ENCODE results near the gene PDIA5. TPM values are rescaled to one million over a fixed set of nuclear protein-coding genes. Genes with fewer than 3 reads are reported as not detected.

PDIA5 gene
- total RNA-seq, 1 donor from 2014 or later: 96.3 TPM

DNA sequence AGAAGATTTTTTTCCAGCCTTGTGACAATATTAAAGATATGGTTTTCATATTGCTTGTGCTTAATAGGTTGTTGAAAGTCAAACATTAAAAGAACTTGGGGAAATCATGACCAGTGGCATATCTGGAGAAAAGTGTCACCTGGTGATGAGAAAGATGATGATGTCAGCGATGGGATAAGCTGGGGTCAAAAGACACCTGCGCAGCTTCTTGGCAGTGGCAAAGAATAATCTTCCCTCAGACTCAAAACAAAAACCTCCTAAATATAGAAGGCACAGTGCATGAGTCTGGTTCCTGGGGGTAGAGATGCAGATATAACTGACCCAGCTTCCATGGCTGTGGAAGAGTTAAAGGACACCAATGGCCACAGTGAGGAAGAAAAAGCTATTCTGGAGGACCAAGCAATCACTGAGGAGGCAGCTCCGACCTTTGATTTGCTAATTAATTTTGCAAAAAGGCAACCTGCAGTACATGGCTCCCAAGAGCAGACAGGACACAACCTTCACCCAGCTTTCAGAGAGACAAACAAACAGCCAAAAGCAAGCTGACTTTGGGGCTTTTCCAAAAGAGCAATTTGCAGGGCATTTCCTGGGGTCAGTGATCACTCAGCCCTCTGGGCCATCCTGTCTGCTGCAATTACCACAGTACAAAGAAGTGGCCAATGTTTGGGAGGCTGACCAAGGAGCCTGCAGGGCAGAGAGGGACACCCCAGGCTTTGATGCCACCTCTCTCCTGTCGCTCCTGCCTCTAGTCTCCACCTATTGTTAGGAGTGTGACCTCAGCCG lies 21.7 kb upstream of the PDIA5 start:
- peak; percentile 32 for DNase-seq

DNA sequence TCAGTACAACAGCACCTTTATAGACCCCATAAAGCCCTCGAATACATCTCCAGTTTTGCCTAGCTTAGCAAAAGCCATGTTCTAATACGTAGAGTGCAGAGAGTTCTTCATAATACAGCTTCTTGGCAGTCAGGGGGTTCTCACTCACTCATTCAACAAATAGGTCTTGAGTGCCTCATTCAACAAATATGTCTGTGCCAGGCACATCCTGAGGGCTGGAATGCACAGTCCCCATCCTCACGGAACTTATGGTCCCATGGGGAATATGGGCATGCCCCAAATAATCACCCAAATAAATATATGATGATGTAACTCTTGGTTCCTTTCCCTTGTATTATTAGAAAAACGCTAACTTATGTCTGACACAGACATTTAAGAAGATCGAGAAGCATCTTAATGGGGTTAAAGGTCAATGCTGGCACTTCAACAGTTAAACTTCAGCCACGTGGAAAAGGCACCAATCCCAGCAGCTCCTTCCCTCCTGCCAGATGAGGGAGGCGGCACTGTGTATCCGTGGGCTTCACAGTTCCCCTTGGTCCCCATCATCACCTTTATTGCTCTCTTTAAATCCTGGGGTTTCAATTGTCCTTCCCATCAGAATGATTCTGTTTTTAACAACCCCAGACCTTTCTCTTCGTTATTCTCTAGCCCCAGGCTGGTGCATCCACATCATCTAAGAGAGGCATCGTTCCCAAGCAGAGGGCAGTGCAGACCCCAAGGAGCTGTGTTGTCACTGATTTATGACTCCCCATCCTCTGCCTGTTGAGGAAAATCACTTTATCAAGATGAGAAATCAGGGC lies 20.4 kb upstream of the PDIA5 start:
- peak; percentile 8 for DNase-seq

DNA sequence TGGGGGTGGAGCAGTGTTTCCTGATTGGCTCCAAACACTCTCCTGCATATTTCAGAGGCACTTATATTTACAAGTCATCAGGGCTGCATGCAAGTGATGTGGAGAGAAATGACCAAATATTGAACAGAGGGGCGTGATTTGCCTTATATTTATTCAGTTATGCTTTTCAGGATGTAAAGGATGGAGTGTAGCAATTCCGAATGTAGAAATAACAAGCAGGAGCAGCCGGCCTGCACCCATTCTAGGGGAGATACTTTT lies 19.8 kb upstream of the PDIA5 start:
- DNase-seq: no peak

GRCh38 chr3:123048480-123049237 lies 18.2 kb upstream of the PDIA5 start:
- DNase-seq: peak; percentile 28

- no peak for DNase-seq
Measured at GRCh38 chr3:123050666-123051065, 16.2 kb upstream of the PDIA5 start.

DNA sequence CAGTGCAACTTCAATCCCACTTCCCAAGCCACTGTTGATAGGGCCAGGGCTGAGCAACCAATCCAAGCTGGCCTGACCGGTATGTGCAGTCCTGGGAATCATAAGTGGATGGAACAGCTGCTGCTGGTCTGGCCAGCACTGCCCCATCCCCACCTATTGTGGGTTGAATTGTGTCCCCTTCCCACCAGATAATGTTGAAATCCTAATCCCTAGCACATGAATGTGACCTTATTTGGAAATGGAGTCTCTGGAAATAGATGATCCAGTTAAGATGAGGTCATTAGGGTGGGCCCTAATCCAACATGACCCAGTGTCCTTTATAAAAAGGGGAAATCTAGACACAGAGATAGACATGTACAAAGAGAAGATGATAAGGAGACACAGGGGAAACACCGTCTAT lies 13.7 kb upstream of the PDIA5 start:
- DNase-seq: no peak

GRCh38 chr3:123054109-123054778 lies 12.6 kb upstream of the PDIA5 start:
- no peak for DNase-seq

GRCh38 chr3:123054931-123055330 lies 11.9 kb upstream of the PDIA5 start:
- DNase-seq: no peak

DNA sequence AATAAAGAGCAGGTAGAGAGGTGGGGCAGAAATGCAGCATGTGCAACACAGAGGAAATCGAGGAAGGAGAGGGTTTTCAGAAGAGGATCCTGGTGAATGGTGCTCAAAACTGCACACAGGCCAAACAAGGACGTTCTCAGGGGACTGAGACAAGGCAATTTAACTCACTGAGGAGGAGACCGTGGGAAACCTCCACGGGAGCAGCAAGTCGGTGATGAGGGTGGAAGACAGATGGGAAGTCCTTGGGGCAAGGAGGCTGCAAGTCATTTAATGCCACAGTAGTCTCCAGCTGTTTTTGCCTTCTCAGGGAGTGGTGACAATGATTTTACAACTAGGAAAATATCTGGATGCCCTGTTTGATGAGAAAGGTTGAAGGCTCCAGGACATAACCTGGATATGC lies 11.5 kb upstream of the PDIA5 start:
- no peak for DNase-seq

GRCh38 chr3:123058505-123058904 lies 8.3 kb upstream of the PDIA5 start:
- DNase-seq: no peak

- DNase-seq: no peak
Measured at GRCh38 chr3:123060054-123060453, 6.8 kb upstream of the PDIA5 start.

DNA sequence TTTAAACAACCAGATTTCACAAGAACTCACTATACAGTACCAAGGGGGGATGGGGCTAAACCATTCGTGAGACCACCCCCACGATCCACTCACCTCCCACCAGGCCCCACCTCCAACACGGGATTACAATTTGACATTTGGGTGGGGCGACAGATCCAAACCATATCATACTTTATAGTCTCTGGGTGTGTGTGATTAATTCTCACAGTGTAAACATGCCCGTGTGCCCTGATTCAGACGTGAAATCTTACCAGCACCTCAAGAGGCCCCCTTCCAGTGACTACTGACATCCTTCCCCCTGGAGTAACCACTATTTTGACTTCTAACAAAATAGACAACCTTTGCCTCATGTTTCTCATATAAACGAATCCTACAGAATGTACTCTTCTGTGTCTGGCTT lies 5.0 kb upstream of the PDIA5 start:
- DNase-seq: no peak

- DNase-seq: no peak
Measured at GRCh38 chr3:123063034-123063433, 3.8 kb upstream of the PDIA5 start.

GRCh38 chr3:123064506-123064905 lies 2.3 kb upstream of the PDIA5 start:
- no peak for DNase-seq

DNA sequence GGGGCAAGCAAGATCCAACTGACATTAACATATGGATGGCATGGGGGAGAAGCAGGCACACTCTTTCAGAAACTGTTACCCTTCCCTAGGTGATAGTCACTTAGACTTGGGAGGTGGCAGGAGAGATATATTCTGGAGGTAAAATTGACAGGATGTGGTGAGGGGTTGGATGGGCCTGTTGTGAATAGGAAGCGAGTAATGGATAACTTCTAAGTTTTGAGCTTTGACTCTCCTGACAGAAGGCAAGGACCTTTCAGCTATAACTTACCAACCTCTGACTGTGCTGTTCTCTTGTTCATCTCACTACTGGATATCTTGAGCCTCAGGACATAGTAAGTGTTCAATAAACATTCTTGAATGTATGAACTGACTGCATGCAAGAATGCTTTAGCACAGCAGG lies 1.9 kb upstream of the PDIA5 start:
- no peak for DNase-seq

DNA sequence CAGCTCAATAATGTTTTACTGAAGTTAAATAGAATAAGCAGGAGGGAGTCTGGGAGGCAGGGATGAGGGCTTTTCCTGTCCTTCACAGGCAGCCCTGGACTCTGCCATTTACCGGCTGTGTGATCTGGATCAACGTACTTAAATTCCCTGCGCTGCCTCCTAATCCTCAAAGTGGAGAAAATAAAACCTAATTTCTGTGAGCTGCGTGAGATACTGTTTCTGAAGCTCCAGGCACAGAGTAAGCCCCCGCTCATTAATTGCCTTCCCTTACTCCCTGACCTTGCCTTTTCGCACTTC lies 278 bp upstream of the PDIA5 start:
- no peak for DNase-seq

DNA sequence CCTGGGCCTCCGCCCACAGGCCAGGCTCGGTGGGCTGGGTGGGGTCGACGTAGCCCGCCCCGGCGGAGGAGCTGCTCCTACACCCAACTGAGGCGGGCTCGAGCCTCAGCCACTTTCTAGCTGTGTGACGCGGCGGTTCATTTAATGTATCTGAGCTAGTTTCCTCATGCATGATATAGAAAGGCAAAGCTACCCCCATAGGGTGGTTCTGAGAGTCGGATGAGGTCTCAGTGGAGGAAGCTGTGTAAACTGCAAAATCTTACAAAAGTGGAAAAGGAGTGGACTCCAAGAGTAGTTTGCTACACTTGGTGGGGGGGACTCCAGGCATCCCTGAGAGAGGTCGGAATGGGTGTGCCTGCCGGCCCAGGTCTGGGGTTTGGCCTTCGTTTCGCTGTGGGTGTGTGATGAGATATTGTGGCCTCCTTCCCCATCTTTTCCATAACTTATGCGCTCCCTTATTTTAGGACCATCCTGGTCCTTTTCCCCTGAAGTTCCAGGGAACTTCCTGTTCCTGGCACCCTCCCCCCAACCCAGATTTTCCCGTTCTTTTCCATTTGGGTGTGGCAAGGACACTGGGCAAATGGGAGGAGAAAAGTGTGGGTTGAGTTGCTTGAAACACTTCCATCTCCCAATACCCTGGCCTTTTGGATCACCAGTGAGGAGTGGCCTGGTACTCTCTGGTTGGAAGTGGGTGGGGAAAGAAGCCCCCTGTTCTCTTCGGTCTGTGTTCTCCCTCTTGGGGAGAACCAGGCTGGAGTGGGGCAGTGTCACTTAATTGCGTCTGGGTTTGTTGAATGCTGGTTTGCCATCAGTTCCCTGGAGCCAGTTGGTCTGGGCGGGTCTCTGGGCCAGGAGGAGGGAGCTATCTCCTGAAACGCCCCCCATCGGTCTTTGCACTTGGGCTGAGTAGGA lies 1.1 kb downstream of the PDIA5 start:
- peak; percentile 58 for DNase-seq

GRCh38 chr3:123068601-123069381 lies 2.0 kb downstream of the PDIA5 start:
- DNase-seq: peak; percentile 46

DNA sequence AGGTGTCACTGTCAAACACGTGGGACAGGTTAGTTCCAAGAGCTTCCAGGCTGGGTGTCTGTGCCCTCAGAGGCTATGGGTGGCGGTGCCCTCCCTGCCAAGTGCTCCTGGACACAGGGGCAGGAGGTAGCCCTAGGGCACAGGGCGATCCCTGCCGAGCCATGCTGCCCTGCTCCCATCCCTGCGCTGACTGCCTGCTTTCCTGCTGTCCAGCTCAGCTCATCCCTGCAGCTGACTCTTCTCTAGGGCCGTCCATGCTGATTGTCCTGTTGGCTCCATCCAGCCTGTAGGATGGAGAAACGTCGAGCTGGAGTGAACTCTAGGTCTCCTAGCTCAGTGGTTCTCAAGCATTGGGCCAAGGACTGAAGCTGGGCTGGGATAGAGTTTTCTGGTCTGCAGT lies 3.7 kb downstream of the PDIA5 start:
- no peak for DNase-seq

DNA sequence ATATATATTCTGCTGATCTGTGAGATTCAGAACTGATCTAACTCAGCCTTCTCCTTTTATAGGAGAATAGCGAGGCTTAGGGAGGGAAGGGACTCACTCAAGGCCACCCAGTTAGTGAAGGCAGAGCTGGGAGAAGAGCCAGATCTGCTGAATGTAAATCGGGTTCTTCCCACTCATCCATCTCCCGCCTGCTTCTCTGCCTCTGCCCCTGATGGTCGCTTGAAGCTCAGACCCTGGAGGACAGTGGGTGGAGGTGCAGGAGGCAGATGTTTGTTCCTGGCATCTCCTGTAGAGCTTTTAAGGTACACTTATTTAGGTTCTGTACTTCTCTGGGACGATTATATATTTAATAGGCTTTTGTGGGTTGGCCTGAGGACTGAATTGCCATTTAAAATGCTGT lies 4.3 kb downstream of the PDIA5 start:
- DNase-seq: peak; percentile 38

DNA sequence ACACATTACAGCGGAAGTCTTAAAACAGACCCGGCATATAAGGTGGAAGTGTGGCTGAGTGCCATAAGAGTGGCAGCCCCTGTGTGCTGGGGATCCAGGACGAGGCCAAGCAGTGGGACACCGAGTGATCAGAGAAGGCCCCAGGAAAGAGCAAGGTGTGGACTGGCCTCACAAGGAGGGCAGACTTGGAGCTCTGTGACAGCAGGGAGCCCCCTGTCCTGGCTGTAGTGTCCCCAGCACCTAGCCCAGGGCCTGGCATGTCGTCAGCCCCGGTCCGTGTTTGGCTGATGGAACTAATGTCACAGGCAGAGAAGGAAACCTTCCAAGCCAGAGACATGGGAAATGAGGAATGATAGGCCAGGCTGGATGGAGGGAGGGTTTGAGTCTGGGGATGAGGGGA lies 4.8 kb downstream of the PDIA5 start:
- DNase-seq: no peak
